ENCODE results near the gene CHRM1. TPM values are rescaled to one million over a fixed set of nuclear protein-coding genes. Genes with fewer than 3 reads are reported as not detected.

CHRM1 gene
- total RNA-seq, 1 experiment from 2014 or later, result not detected

- no peaks in the 10 kb centered on the region for H3K79me1 ChIP-seq (ENCODE audit: insufficient read depth, low read depth, low read length, poor library complexity, severe bottlenecking)
- no peaks in the 10 kb centered on the region for H4K20me1 ChIP-seq (ENCODE audit: control insufficient read depth, insufficient read depth, insufficient read length)
- no peak overlapping the region for H3K23ac ChIP-seq (ENCODE audit: insufficient read length, low read depth, low read length)
- no peaks in the 10 kb centered on the region; the same call in 1 of the 2 replicates for H3K27me3 ChIP-seq (ENCODE audit: insufficient read depth, low read length)
- no peak overlapping the region for H2BK15ac ChIP-seq (ENCODE audit: low read depth, low read length)
- no peak overlapping the region for H2AFZ ChIP-seq (ENCODE audit: low read length)
- no peak for TF ChIP-seq CTCF (conservative IDR thresholded peaks at IDR 0.05)
- Mint-ChIP-seq H3K9me3 (no peaks in the 10 kb centered on the region; a peak in 1 of 5 replicates), H3K4me3 (no peak overlapping the region), H3K36me3 (ENCODE audit: insufficient read depth in 1 of 3, low read depth in 3 of 3) (peaks cover 55 to 68% (median 65%) of the 10 kb centered on the region in 3 experiments), H3K27me3 (ENCODE audit: low read depth) (no peaks in the 10 kb centered on the region), H3K27ac (peak overlapping the region; percentile 34 to 93 (median 44); a peak in 4 of 7 replicates), H3K4me1 (peaks cover 27 to 32% of the 10 kb centered on the region in 2 experiments)
- H3K23me2 ChIP-seq (ENCODE audit: insufficient read length, low read depth, low read length, poor library complexity, severe bottlenecking), result no peaks in the 10 kb centered on the region
- H4K8ac ChIP-seq (replicated peaks; ENCODE audit: insufficient read length, low read depth, low read length), result no peak overlapping the region
- H4K5ac ChIP-seq (ENCODE audit: insufficient read length, low read depth, low read length), result no peak overlapping the region
- DNase-seq, result no peak
- H3K4me1 ChIP-seq (ENCODE audit: insufficient read depth, low read length), result no peaks in the 10 kb centered on the region
- H3K9ac ChIP-seq (ENCODE audit: extremely low read depth, insufficient read length, low read length), result no peak overlapping the region
- H2BK5ac ChIP-seq (ENCODE audit: insufficient read length, low read length), result no peak overlapping the region
- no peaks in the 10 kb centered on the region for H3K9me3 ChIP-seq (ENCODE audit: control insufficient read depth, low read depth, low read length)
- H3K27ac ChIP-seq (ENCODE audit: insufficient read length, low read depth, low read length), result no peak overlapping the region
- H3K4me2 ChIP-seq (ENCODE audit: insufficient read depth, insufficient read length, low read length), result no peak overlapping the region
- no peak overlapping the region for H2BK20ac ChIP-seq (ENCODE audit: low read depth, low read length, poor library complexity, severe bottlenecking)
- H3K79me2 ChIP-seq (ENCODE audit: insufficient read depth, low read length), result no peaks in the 10 kb centered on the region; the same call in 1 of the 2 replicates
- H2AK5ac ChIP-seq (ENCODE audit: insufficient read length, low read length), result no peak overlapping the region
- WGBS (ENCODE audit: extremely low coverage, insufficient read length, low lambda C conversion rate), result no CpG with 5 or more reads among the region's 14 CpGs
- H3K56ac ChIP-seq (ENCODE audit: insufficient read length, low read depth, low read length), result no peak overlapping the region
- no peak overlapping the region for H3K18ac ChIP-seq (ENCODE audit: insufficient read length, low read depth, low read length)
- no peak overlapping the region for H3K4ac ChIP-seq (ENCODE audit: low read depth, low read length)
- no peak overlapping the region for H3T11ph ChIP-seq (ENCODE audit: low read length)
- no peak overlapping the region for H2BK120ac ChIP-seq (ENCODE audit: low read depth, low read length, poor library complexity, severe bottlenecking)
- no peak overlapping the region for H4K91ac ChIP-seq (ENCODE audit: insufficient read length, low read depth, low read length)
- H3K14ac ChIP-seq (ENCODE audit: insufficient read depth, low read length), result no peak overlapping the region
- no peak overlapping the region for H2BK12ac ChIP-seq (ENCODE audit: insufficient read length, low read depth, low read length)
Observed at GRCh38 chr11:62888406-62888805, 32.8 kb downstream of the CHRM1 start.
